ENCODE results near the gene STAC3.

STAC3 gene

GRCh38 chr12:57214398-57214781 is 36.6 kb downstream of the STAC3 start:
- ATAC-seq: peak; percentile 58
- no peaks in the 10 kb centered on the region for H3K9me3 Mint-ChIP-seq
- H3K4me1 Mint-ChIP-seq: peaks cover 52% of the 10 kb centered on the region
- H3K4me3 Mint-ChIP-seq: peak overlapping the region; percentile 13
- H3K36me3 Mint-ChIP-seq: peaks cover 4% of the 10 kb centered on the region
- no peak overlapping the region for H3K27ac Mint-ChIP-seq
- peak; percentile 56 to 82 for DNase-seq (ENCODE audit: low spot score in 2 of 2)

GRCh38 chr12:57213763-57214397 is 37.1 kb downstream of the STAC3 start:
- ATAC-seq (no peak), DNase-seq (ENCODE audit: low spot score in 2 of 2) (no peak)
- no peak overlapping the region for H3K27ac Mint-ChIP-seq
- no peaks in the 10 kb centered on the region for H3K9me3 Mint-ChIP-seq
- peak overlapping the region; percentile 13 for H3K4me3 Mint-ChIP-seq
- H3K36me3 Mint-ChIP-seq: peaks cover 4% of the 10 kb centered on the region
- H3K4me1 Mint-ChIP-seq: peaks cover 49% of the 10 kb centered on the region

GRCh38 chr12:57213058-57213715 is 37.8 kb downstream of the STAC3 start:
- ATAC-seq (peak; percentile 65), DNase-seq (ENCODE audit: low spot score in 2 of 2) (peak; percentile 83 to 91)
- Mint-ChIP-seq H3K36me3 (peaks cover 4% of the 10 kb centered on the region), H3K9me3 (no peaks in the 10 kb centered on the region), H3K4me3 (no peak overlapping the region), H3K27ac (no peak overlapping the region), H3K4me1 (peaks cover 42% of the 10 kb centered on the region)

GRCh38 chr12:57212701-57213057 is 38.3 kb downstream of the STAC3 start:
- ATAC-seq (no peak), DNase-seq (ENCODE audit: low spot score in 2 of 2) (no peak)
- no peaks in the 10 kb centered on the region for H3K9me3 Mint-ChIP-seq
- H3K4me1 Mint-ChIP-seq: peaks cover 37% of the 10 kb centered on the region
- no peak overlapping the region for H3K4me3 Mint-ChIP-seq
- H3K27ac Mint-ChIP-seq: no peak overlapping the region
- peaks cover 4% of the 10 kb centered on the region for H3K36me3 Mint-ChIP-seq

GRCh38 chr12:57211791-57212700 is 38.9 kb downstream of the STAC3 start:
- Mint-ChIP-seq H3K36me3 (peaks cover 4% of the 10 kb centered on the region), H3K27ac (no peak overlapping the region), H3K9me3 (no peaks in the 10 kb centered on the region), H3K4me1 (peaks cover 30% of the 10 kb centered on the region), H3K4me3 (no peak overlapping the region)
- DNase-seq (ENCODE audit: low spot score in 2 of 2): no peak
- ATAC-seq: no peak

- H3K4me1 Mint-ChIP-seq: peaks cover 30% of the 10 kb centered on the region
- H3K4me3 Mint-ChIP-seq: no peak overlapping the region
- DNase-seq (ENCODE audit: low spot score in 2 of 2) (no peak), ATAC-seq (no peak)
- no peaks in the 10 kb centered on the region for H3K9me3 Mint-ChIP-seq
- H3K36me3 Mint-ChIP-seq: peaks cover 4% of the 10 kb centered on the region
- H3K27ac Mint-ChIP-seq: no peak overlapping the region
These were observed 39.9 kb downstream of the STAC3 start for GRCh38 chr12:57210926-57211692.

GRCh38 chr12:57210461-57210860 is 40.5 kb downstream of the STAC3 start:
- H3K4me3 Mint-ChIP-seq: no peak overlapping the region
- no peaks in the 10 kb centered on the region for H3K36me3 Mint-ChIP-seq
- ATAC-seq (no peak), DNase-seq (ENCODE audit: low spot score in 2 of 2) (no peak)
- H3K4me1 Mint-ChIP-seq: peaks cover 23% of the 10 kb centered on the region
- H3K9me3 Mint-ChIP-seq: no peaks in the 10 kb centered on the region
- H3K27ac Mint-ChIP-seq: no peak overlapping the region

GRCh38 chr12:57209916-57210315 is 41.1 kb downstream of the STAC3 start:
- Mint-ChIP-seq H3K4me3 (no peak overlapping the region), H3K36me3 (no peaks in the 10 kb centered on the region)

GRCh38 chr12:57208631-57209282 is 42.2 kb downstream of the STAC3 start:
- DNase-seq (ENCODE audit: low spot score in 2 of 2) (no peak), ATAC-seq (no peak)
- Mint-ChIP-seq H3K9me3 (no peaks in the 10 kb centered on the region), H3K4me1 (peaks cover 6% of the 10 kb centered on the region), H3K4me3 (no peak overlapping the region), H3K36me3 (no peaks in the 10 kb centered on the region), H3K27ac (no peak overlapping the region)

More at GRCh38 chr12:57209916-57210315, 41.1 kb downstream of the STAC3 start:
- Mint-ChIP-seq H3K27ac (no peak overlapping the region), H3K4me1 (peaks cover 18% of the 10 kb centered on the region), H3K9me3 (no peaks in the 10 kb centered on the region)
- ATAC-seq (no peak), DNase-seq (ENCODE audit: low spot score in 2 of 2) (no peak)

- DNase-seq (ENCODE audit: low spot score in 2 of 2): no peak
- Mint-ChIP-seq H3K36me3 (no peaks in the 10 kb centered on the region), H3K27ac (no peak overlapping the region), H3K4me3 (no peak overlapping the region), H3K4me1 (no peaks in the 10 kb centered on the region), H3K9me3 (no peaks in the 10 kb centered on the region)
- ATAC-seq: no peak
These were observed 43.0 kb downstream of the STAC3 start for GRCh38 chr12:57207731-57208630.

- Mint-ChIP-seq H3K9me3 (no peaks in the 10 kb centered on the region), H3K36me3 (no peaks in the 10 kb centered on the region), H3K4me3 (no peak overlapping the region), H3K4me1 (no peaks in the 10 kb centered on the region), H3K27ac (no peak overlapping the region)
- DNase-seq (ENCODE audit: low spot score in 2 of 2): no peak
- ATAC-seq: no peak
These were observed 45.1 kb downstream of the STAC3 start for GRCh38 chr12:57205931-57206330.

GRCh38 chr12:57205186-57205585 is 45.8 kb downstream of the STAC3 start:
- H3K27ac Mint-ChIP-seq: no peak overlapping the region
- H3K4me1 Mint-ChIP-seq: no peaks in the 10 kb centered on the region
- DNase-seq (ENCODE audit: low spot score in 2 of 2) (no peak), ATAC-seq (no peak)
- H3K9me3 Mint-ChIP-seq: no peaks in the 10 kb centered on the region
- H3K4me3 Mint-ChIP-seq: no peak overlapping the region
- H3K36me3 Mint-ChIP-seq: no peaks in the 10 kb centered on the region

GRCh38 chr12:57204454-57204853 is 46.5 kb downstream of the STAC3 start:
- DNase-seq (ENCODE audit: low spot score in 2 of 2) (no peak), ATAC-seq (no peak)
- Mint-ChIP-seq H3K9me3 (no peaks in the 10 kb centered on the region), H3K4me1 (no peaks in the 10 kb centered on the region), H3K36me3 (no peaks in the 10 kb centered on the region), H3K27ac (no peak overlapping the region), H3K4me3 (no peak overlapping the region)

- Mint-ChIP-seq H3K27ac (no peak overlapping the region), H3K9me3 (no peaks in the 10 kb centered on the region), H3K36me3 (no peaks in the 10 kb centered on the region), H3K4me1 (no peaks in the 10 kb centered on the region), H3K4me3 (no peak overlapping the region)
- no peak for ATAC-seq
- no peak for DNase-seq (ENCODE audit: low spot score in 2 of 2)
These were observed 47.2 kb downstream of the STAC3 start for GRCh38 chr12:57203791-57204190.

Data from stimulated activated effector memory CD8-positive, alpha-beta T cell treated with anti-CD3 and anti-CD28 coated beads, Interleukin-12 subunit alpha, Interleukin-12 subunit beta, amount 100 ng/mL, for 72 hours (primary cell).